Adrenal gland (tissue), 12 donors: Measurements from ENCODE around the gene KDM4C. TPM values are rescaled to one million over a fixed set of nuclear protein-coding genes. Genes with fewer than 3 reads are reported as not detected.
A peak's percentile ranks its signal among the peaks of the same experiment; 100 is the strongest.

ENCODE experiments used
- DNase-seq, 7 donors: peaks; one replicate each; pipeline ENCODE4 v3.0.0-alpha.2; 2019 to 2020
- H3K27ac ChIP-seq, 5 donors: fragments of 200-600 bp; sonication (generic) in 4 of 5; 1 replicate in 3 of 5; 2 replicates in 2 of 5; pipeline versions ENCODE4 v1.5.1 to v1.8.0; 2016 to 2020; ENCODE audit warnings: mild to moderate bottlenecking in 1 of 5
- H3K27me3 ChIP-seq: fragments of 200-600 bp; 2 replicates; pipeline ENCODE4 v1.8.0; 2021
- H3K36me3 ChIP-seq, 2 donors: fragments of 200-600 bp; replicated peaks in 1 of 2; 1 replicate in 1 of 2; 2 replicates in 1 of 2; pipeline versions ENCODE4 v1.5.1 to v1.8.0; 2018 to 2022
- H3K4me1 ChIP-seq, 2 donors: fragments of 200-600 bp; replicated peaks in 1 of 2; 1 replicate in 1 of 2; 2 replicates in 1 of 2; pipeline versions ENCODE4 v1.5.1 to v1.8.0; 2018 to 2021
- H3K4me3 ChIP-seq, 4 donors: fragments of 200-600 bp; sonication (generic) in 3 of 4; one replicate each; pipeline ENCODE4 v1.5.1; 2016 to 2018
- H3K9me3 ChIP-seq, 3 donors: fragments of 200-600 bp; sonication (generic) in 1 of 3; replicated peaks in 1 of 3; 1 replicate in 2 of 3; 2 replicates in 1 of 3; pipeline versions ENCODE4 v1.5.1 to v1.8.0; 2016 to 2021
- CTCF ChIP-seq, 6 experiments: fragments of 450-650 bp in 4 of 6; fragments of 200-600 bp in 2 of 6; sonication (generic) in 1 of 6; IDR thresholded peaks; 1 replicate in 5 of 6; 2 replicates in 1 of 6; pipeline versions ENCODE4 v1.5.1 to v1.8.0; 2016 to 2021; ENCODE audit warnings: antibody characterized with exemption in 6 of 6, mild to moderate bottlenecking in 2 of 6, moderate library complexity in 1 of 6
- POLR2A ChIP-seq, 2 donors: fragments of 450-650 bp; IDR thresholded peaks; one replicate each; pipeline ENCODE4 v1.6.1; 2017; ENCODE audit warnings: antibody characterized with exemption in 2 of 2, mild to moderate bottlenecking in 2 of 2, moderate library complexity in 1 of 2
- WGBS, 4 donors: extraction: QIAGEN DNeasy Blood & Tissue Kit in 2 of 4; methylation state at CpG; one replicate each; pipeline versions ENCODE4 v1.1.5 to v1.1.7; 2013 to 2017; 5-methylcytosine and 5-hydroxymethylcytosine counted together
- intact Hi-C, 2 donors: fragments of 100-400 bp; cut with DNase I; formaldehyde crosslinking; loops; one replicate each; pipeline versions ENCODE4 v1.14.1 to v1.15.0; 2022 to 2023
- polyA plus RNA-seq, 3 donors: library from polyadenylated mRNA; stranded (reverse); fragments of 200-250 nt in 2 of 3; fragments of 350-450 nt in 1 of 3; fragmentation: Illumina TruSeq in 1 of 3; extraction: RNeasy Lipid Tissue Mini Kit (QIAGEN cat#74804) in 1 of 3; gene quantifications; one replicate each; pipeline ENCODE4 v1.2.3, GENCODE V29; 2013 to 2014
- total RNA-seq, 9 donors: library from RNA; depleted of rRNA in 4 of 9; stranded (reverse); fragments of >200 nt in 4 of 9; fragments of 120-200 nt in 1 of 9; fragmentation: NEBNext Ultra II Directional in 1 of 9; extraction: Animal tissue kit (Norgen Biotek cat#: 25700) in 1 of 9; gene quantifications; one replicate each; pipeline versions ENCODE4 v1.1.0 to v1.2.4, GENCODE V29; 2013 to 2023
- donor health status: healthy with polysubstance abuse.
- donor health status: Bipolar disorder and iron deficiency.
- donor health status: DM: yes; HTN: yes; CAD: no.
- donor health status: DM: no; HTN: no; CAD: no.
- donor health status: DM: no; HTN: no; CAD: no.
- donor health status: DM: yes; HTN: yes; CAD: no.

The KDM4C gene
- total and polyA plus RNA-seq, 12 donors, result 7.9 to 33.4 (median 23.3) TPM

GRCh38 chr9:6822696-6823095 is 64.9 kb downstream of the KDM4C start:
- no peak overlapping the region for H3K27ac ChIP-seq
- H3K4me3 ChIP-seq, result no peak overlapping the region
- DNase-seq, result no peak
- TF ChIP-seq CTCF (IDR thresholded peaks at IDR 0.05) (no peak), POLR2A (IDR thresholded peaks at IDR 0.05) (no peak)
- WGBS, 4 donors, result 84 to 88% (median 86%) methylated on average over 3 of the region's 3 CpGs
- H3K4me1 ChIP-seq, result no peaks in the 10 kb centered on the region
- intact Hi-C loops, result no loop called here
- H3K9me3 ChIP-seq, result no peaks in the 10 kb centered on the region
- H3K36me3 ChIP-seq, result no peaks in the 10 kb centered on the region
- no peaks in the 10 kb centered on the region for H3K27me3 ChIP-seq

GRCh38 chr9:6827439-6828145 is 69.8 kb downstream of the KDM4C start:
- Histone ChIP-seq H3K36me3 (no peaks in the 10 kb centered on the region), H3K27me3 (no peaks in the 10 kb centered on the region), H3K4me3 (no peak overlapping the region), H3K4me1 (no peaks in the 10 kb centered on the region), H3K9me3 (no peaks in the 10 kb centered on the region), H3K27ac (no peak overlapping the region)
- intact Hi-C loops, result no loop called here
- DNase-seq, result peak in 2 of 7 donors; percentile 29 to 32
- TF ChIP-seq CTCF (IDR thresholded peaks at IDR 0.05), result peak; percentile 29 to 66 (median 56)
- no peak for TF ChIP-seq POLR2A (IDR thresholded peaks at IDR 0.05)
- 40 to 45% (median 42%) methylated on average over 4 of the region's 4 CpGs for WGBS, 4 donors

- DNase-seq, result no peak
- TF ChIP-seq CTCF (IDR thresholded peaks at IDR 0.05), result no peak
- no peak for TF ChIP-seq POLR2A (IDR thresholded peaks at IDR 0.05)
- intact Hi-C loops, result no loop called here
- WGBS, 4 donors, result 87 to 99% (median 96%) methylated on average over 2 of the region's 2 CpGs
- Histone ChIP-seq H3K9me3 (no peaks in the 10 kb centered on the region), H3K27me3 (no peaks in the 10 kb centered on the region), H3K27ac (no peak overlapping the region), H3K36me3 (no peaks in the 10 kb centered on the region), H3K4me3 (no peak overlapping the region), H3K4me1 (no peaks in the 10 kb centered on the region)
Observed at GRCh38 chr9:6829027-6829426, 71.3 kb downstream of the KDM4C start.

- no peak overlapping the region for H3K4me3 ChIP-seq
- DNase-seq, result no peak
- no peaks in the 10 kb centered on the region for H3K36me3 ChIP-seq
- TF ChIP-seq POLR2A (IDR thresholded peaks at IDR 0.05) (no peak), CTCF (IDR thresholded peaks at IDR 0.05) (no peak)
- H3K9me3 ChIP-seq, result no peaks in the 10 kb centered on the region
- H3K4me1 ChIP-seq, result no peaks in the 10 kb centered on the region
- no peak overlapping the region for H3K27ac ChIP-seq
- intact Hi-C loops, result no loop called here
- no peaks in the 10 kb centered on the region for H3K27me3 ChIP-seq
Observed at GRCh38 chr9:6829536-6829935, 71.8 kb downstream of the KDM4C start.
